ENCODE data around the gene MSMO1. TPM values are rescaled to one million over a fixed set of nuclear protein-coding genes. Genes with fewer than 3 reads are reported as not detected.

MSMO1 gene
- total RNA-seq, 1 donor from 2014 or later, result 139 TPM

DNA sequence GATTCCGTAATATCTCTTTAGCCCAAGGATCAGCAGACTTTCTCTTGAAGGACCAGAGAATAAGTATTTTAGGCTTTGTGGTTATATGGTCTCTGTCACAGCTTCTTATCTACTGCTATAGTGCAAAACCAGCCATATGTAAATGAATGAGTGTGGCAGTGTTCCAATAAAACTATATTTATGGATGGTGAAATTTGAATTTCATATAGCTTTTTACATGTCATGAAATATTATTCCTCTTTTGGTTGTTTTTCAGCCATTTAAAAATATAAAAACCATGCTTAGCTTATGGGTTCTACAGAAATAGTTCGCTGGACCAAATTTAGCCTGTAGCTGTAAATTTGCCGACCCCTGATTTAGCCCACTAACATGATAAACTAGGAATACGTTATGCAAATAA, 18.0 kb upstream of the MSMO1 start:
- H3K4me1 Mint-ChIP-seq, result no peaks in the 10 kb centered on the region
- no peak overlapping the region for H3K4me3 Mint-ChIP-seq
- no peaks in the 10 kb centered on the region for H3K27me3 Mint-ChIP-seq (ENCODE audit: low read depth)
- H3K9me3 Mint-ChIP-seq, result peaks cover 8% of the 10 kb centered on the region
- no peak for DNase-seq (ENCODE audit: low read depth, low spot score)
- H3K27ac Mint-ChIP-seq (ENCODE audit: unreplicated experiment), result no peak overlapping the region
- TF ChIP-seq, protein P1, sequence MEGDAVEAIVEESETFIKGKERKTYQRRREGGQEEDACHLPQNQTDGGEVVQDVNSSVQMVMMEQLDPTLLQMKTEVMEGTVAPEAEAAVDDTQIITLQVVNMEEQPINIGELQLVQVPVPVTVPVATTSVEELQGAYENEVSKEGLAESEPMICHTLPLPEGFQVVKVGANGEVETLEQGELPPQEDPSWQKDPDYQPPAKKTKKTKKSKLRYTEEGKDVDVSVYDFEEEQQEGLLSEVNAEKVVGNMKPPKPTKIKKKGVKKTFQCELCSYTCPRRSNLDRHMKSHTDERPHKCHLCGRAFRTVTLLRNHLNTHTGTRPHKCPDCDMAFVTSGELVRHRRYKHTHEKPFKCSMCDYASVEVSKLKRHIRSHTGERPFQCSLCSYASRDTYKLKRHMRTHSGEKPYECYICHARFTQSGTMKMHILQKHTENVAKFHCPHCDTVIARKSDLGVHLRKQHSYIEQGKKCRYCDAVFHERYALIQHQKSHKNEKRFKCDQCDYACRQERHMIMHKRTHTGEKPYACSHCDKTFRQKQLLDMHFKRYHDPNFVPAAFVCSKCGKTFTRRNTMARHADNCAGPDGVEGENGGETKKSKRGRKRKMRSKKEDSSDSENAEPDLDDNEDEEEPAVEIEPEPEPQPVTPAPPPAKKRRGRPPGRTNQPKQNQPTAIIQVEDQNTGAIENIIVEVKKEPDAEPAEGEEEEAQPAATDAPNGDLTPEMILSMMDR (conservative IDR thresholded peaks at IDR 0.05), result no peak
- peaks cover 20% of the 10 kb centered on the region for H3K36me3 Mint-ChIP-seq (ENCODE audit: low read depth)

DNA sequence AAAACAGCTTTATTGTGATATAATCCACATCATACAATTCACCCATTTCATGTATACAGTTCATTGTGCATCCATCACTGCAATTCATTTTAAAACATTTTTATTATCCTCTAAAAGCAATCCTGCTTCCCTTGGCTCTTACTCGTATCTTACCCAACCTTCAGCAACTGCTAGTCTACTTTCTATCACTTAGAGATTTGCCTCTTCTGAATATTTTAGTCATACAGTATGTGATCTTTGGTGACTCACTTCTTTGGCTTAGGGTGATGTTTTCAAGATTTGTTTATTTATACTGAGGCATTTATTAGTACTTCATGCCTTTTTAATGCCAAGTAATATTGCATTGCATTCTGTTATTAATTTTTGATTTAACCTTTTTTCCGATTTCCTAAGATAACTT, 15.0 kb upstream of the MSMO1 start:
- Mint-ChIP-seq H3K27ac (ENCODE audit: unreplicated experiment) (no peak overlapping the region), H3K27me3 (ENCODE audit: low read depth) (no peaks in the 10 kb centered on the region), H3K9me3 (peaks cover 8% of the 10 kb centered on the region), H3K4me3 (no peak overlapping the region), H3K36me3 (ENCODE audit: low read depth) (peaks cover 20% of the 10 kb centered on the region), H3K4me1 (no peaks in the 10 kb centered on the region)
- TF ChIP-seq, protein P1 (conservative IDR thresholded peaks at IDR 0.05), result no peak
- no peak for DNase-seq (ENCODE audit: low read depth, low spot score)

DNA sequence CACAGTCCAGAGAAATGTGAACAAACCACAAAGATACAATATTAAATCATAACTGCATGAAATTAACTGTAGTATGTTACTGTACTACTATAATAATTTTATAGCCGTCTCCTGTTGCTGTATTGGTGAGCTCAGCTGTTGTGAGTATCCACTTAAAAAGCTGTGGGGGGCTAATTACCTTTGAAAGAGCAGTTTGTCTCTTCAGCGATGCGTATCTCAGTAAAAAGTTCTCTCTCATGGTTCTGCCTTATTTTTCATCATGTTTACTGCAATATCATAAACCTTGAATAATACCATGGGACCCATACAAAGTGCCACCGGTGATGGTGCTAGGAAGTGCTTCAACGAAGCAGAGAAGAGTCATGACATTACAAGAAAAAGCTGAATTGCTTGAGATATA, 8.4 kb upstream of the MSMO1 start:
- TF ChIP-seq, protein P1 (conservative IDR thresholded peaks at IDR 0.05), result no peak

DNA sequence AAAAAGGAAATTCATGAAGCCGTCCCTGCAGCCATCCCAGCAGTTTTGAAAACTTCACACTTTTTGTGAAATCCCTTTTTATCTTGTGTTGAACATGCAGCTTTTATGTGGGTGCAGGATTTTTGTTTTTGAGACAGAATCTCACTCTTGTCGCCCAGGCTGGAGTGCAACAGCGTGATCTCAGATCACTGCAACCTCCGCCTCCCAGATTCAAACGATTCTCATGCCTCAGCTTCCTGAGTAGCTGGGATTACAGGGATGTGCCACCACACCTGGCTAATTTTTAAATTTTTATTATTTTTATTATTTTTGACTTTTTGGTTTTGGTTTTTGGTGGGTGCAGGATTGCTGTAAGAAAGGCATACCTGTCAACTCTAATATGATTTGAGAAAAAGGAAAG, 8.0 kb upstream of the MSMO1 start:
- no peak for DNase-seq (ENCODE audit: low read depth, low spot score)
- H3K36me3 Mint-ChIP-seq (ENCODE audit: low read depth), result peaks cover 19% of the 10 kb centered on the region
- no peak overlapping the region for H3K27ac Mint-ChIP-seq (ENCODE audit: unreplicated experiment)
- H3K27me3 Mint-ChIP-seq (ENCODE audit: low read depth), result no peaks in the 10 kb centered on the region
- no peaks in the 10 kb centered on the region for H3K4me1 Mint-ChIP-seq
- no peak overlapping the region for H3K4me3 Mint-ChIP-seq
- TF ChIP-seq, protein P1 (conservative IDR thresholded peaks at IDR 0.05), result no peak
- H3K9me3 Mint-ChIP-seq, result no peaks in the 10 kb centered on the region

More for the DNA sequence above, 8.4 kb upstream of the MSMO1 start:
- no peak overlapping the region for H3K4me3 Mint-ChIP-seq
- H3K36me3 Mint-ChIP-seq (ENCODE audit: low read depth), result peaks cover 17% of the 10 kb centered on the region
- no peaks in the 10 kb centered on the region for H3K4me1 Mint-ChIP-seq
- no peaks in the 10 kb centered on the region for H3K27me3 Mint-ChIP-seq (ENCODE audit: low read depth)
- no peak for DNase-seq (ENCODE audit: low read depth, low spot score)
- no peak overlapping the region for H3K27ac Mint-ChIP-seq (ENCODE audit: unreplicated experiment)
- no peaks in the 10 kb centered on the region for H3K9me3 Mint-ChIP-seq

DNA sequence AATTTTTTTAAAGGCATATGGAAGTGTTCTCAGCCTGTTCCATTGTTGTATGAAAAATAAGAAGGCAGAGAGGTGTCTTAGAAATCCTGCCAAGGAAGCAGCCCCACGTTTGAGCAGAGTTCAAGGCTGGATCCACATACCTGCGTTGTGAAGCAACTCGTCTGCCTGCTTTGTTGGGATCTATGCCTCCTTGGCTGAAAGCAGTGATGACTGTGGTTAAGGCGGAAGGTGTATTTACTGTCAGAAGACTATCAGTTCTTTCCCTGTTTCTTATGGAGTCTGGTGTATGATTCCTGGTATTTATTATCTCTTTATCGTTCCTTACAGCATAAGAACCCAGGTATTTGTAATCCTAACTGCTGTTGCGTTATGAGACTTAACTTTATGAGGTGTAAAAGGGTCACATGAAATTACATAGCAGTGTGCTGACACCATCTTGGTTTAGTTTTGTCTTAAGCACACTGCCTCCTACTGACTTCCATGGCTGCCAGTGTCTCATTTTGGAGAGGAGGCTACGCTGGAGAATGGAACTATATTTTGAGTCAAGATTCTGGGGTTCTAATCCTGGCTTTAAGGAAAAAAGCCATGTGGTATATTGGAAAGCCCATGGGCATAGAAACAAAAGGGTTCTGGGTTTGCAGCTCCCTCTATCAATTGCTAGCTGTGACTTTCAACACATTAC, 3.1 kb upstream of the MSMO1 start:
- no peak for DNase-seq (ENCODE audit: low read depth, low spot score)
- TF ChIP-seq, protein P1 (conservative IDR thresholded peaks at IDR 0.05), result no peak
- Mint-ChIP-seq H3K27me3 (ENCODE audit: low read depth) (no peaks in the 10 kb centered on the region), H3K4me3 (peak overlapping the region; percentile 11), H3K4me1 (peaks cover 16% of the 10 kb centered on the region), H3K9me3 (no peaks in the 10 kb centered on the region), H3K27ac (ENCODE audit: unreplicated experiment) (no peak overlapping the region), H3K36me3 (ENCODE audit: low read depth) (peaks cover 26% of the 10 kb centered on the region)

Data from neural crest cell (in vitro differentiated cells).